Nephron (organoid): ENCODE measurements around the gene GRIP2.

ENCODE experiments used
- H3K27ac Mint-ChIP-seq, 3 experiments: 2 replicates each; pipeline ENCODE4 v1.8.0; 2020; ENCODE audit warnings: mixed read lengths in 3 of 3, mild to moderate bottlenecking in 2 of 3, moderate library complexity in 1 of 3
- H3K27me3 Mint-ChIP-seq: 2 replicates; pipeline ENCODE4 v1.8.0; 2021; ENCODE audit warnings: low read depth, mild to moderate bottlenecking, moderate library complexity, mixed read lengths
- H3K36me3 Mint-ChIP-seq: 2 replicates; pipeline ENCODE4 v1.8.0; 2020; ENCODE audit warnings: low read depth, mixed read lengths
- H3K4me1 Mint-ChIP-seq: 2 replicates; pipeline ENCODE4 v1.8.0; 2020; ENCODE audit warnings: mixed read lengths
- H3K4me3 Mint-ChIP-seq, 3 experiments: 2 replicates each; pipeline ENCODE4 v1.8.0; 2020; ENCODE audit warnings: mild to moderate bottlenecking in 3 of 3, mixed read lengths in 3 of 3, moderate library complexity in 2 of 3
- H3K9me3 Mint-ChIP-seq: 2 replicates; pipeline ENCODE4 v1.8.0; 2020; ENCODE audit warnings: mixed read lengths
- TF ChIP-seq, protein P1 (sequence below), 3 experiments: fragments of 200-600 bp; sonication (generic); IDR thresholded peaks; one replicate each; pipeline ENCODE4 v1.5.0; 2021; ENCODE audit warnings: antibody characterized with exemption in 3 of 3; ENCODE audit not compliant: unreplicated experiment in 3 of 3

GRIP2 gene

DNA sequence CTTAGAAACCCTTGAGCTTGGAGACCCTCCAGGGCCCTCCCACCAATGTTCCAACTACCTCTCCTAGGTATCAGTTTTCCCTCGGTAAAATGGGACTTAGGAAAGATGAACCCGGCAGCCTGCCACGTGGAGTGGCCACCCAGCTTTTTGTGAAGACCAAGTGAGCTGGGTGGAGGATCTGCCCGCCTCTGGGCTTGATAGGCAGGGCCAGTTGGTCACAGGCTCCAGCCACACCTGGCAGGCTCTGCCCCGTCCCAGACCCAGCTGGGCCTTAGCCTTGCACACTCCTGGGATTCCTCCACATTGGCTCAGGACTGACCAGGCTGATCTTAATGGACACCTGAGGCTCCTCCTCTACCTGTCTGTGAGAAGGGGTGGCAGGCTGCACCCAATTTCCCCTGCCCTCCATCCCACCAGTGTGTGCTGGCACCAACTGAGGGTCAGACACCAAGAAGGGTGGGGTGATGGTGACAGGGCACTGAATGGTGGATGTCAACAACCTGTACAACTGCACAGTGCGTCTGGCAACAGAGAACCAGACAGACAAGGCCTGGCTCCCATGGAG is 761 bp upstream of the GRIP2 start:
- Mint-ChIP-seq H3K4me3 (peak overlapping the region in 1 of 3 experiments; percentile 81), H3K36me3 (no peaks in the 10 kb centered on the region), H3K27me3 (no peaks in the 10 kb centered on the region), H3K27ac (no peak overlapping the region), H3K4me1 (peaks cover 17% of the 10 kb centered on the region), H3K9me3 (no peaks in the 10 kb centered on the region)
- TF ChIP-seq, protein P1, sequence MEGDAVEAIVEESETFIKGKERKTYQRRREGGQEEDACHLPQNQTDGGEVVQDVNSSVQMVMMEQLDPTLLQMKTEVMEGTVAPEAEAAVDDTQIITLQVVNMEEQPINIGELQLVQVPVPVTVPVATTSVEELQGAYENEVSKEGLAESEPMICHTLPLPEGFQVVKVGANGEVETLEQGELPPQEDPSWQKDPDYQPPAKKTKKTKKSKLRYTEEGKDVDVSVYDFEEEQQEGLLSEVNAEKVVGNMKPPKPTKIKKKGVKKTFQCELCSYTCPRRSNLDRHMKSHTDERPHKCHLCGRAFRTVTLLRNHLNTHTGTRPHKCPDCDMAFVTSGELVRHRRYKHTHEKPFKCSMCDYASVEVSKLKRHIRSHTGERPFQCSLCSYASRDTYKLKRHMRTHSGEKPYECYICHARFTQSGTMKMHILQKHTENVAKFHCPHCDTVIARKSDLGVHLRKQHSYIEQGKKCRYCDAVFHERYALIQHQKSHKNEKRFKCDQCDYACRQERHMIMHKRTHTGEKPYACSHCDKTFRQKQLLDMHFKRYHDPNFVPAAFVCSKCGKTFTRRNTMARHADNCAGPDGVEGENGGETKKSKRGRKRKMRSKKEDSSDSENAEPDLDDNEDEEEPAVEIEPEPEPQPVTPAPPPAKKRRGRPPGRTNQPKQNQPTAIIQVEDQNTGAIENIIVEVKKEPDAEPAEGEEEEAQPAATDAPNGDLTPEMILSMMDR (IDR thresholded peaks at IDR 0.05; ENCODE audit: unreplicated experiment in 3 of 3) = no peak

DNA sequence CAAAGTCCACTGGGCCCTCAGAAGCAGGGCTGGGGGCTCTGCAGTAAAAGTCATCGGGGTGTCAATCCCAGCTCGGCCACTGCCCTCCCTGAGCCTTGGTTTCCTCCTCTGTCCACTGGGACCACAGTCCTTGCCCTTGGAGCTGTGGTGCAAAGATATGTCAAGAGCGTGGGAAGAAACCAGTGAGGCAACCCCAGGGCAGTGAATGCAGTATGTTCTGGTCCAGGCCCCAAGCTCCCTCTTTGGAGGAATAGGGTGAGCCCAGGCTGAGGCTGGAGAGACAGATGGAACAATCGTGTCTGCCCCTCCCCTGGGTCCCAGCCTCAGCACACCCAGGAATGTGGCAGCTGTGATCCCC is 779 bp downstream of the GRIP2 start:
- peaks cover 26% of the 10 kb centered on the region for H3K4me1 Mint-ChIP-seq
- no peak overlapping the region for H3K27ac Mint-ChIP-seq
- H3K4me3 Mint-ChIP-seq = peak overlapping the region; percentile 21 to 81 (median 76)

DNA sequence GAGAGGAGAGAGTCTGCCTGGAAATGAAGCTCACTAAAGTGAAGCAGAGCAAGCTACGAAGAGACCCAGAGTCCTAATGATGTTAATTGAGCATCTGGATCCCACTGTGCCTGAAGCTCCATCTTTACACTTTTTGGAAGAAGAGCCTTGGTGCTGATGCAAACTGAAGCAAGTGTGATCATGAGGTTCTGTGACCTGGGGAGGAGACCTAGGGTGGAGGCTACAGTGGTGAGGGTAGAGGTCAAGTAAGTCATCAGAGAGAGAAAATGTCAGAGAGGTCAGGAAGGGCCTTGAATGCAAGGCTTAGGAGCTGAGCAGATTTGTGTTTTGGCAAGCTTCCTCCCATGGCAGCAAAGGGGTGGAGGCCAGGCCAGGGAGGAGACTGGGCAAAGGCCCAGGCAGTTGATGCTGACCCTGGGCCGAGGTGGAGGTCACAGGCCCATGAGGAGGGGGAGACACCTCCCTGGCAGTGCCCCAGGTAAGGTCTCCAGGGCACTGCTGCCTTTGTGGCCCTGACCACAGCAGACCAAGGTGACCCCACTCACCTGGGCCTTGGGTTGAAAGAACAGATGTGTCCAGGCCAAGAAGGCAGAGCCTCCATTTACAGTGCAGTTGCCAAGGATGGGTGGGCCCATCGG is 1.6 kb downstream of the GRIP2 start:
- no peak overlapping the region for H3K27ac Mint-ChIP-seq
- H3K36me3 Mint-ChIP-seq = no peaks in the 10 kb centered on the region
- TF ChIP-seq, protein P1 (IDR thresholded peaks at IDR 0.05; ENCODE audit: unreplicated experiment in 3 of 3) = no peak
- H3K4me1 Mint-ChIP-seq = peaks cover 28% of the 10 kb centered on the region
- peaks cover 6% of the 10 kb centered on the region for H3K27me3 Mint-ChIP-seq
- peak overlapping the region in 2 of 3 experiments; percentile 31 to 41 for H3K4me3 Mint-ChIP-seq
- no peaks in the 10 kb centered on the region for H3K9me3 Mint-ChIP-seq

More for the DNA sequence above, 779 bp downstream of the GRIP2 start:
- Mint-ChIP-seq H3K9me3 (no peaks in the 10 kb centered on the region), H3K36me3 (no peaks in the 10 kb centered on the region), H3K27me3 (peaks cover 6% of the 10 kb centered on the region)
- TF ChIP-seq, protein P1 (IDR thresholded peaks at IDR 0.05; ENCODE audit: unreplicated experiment in 3 of 3) = no peak

DNA sequence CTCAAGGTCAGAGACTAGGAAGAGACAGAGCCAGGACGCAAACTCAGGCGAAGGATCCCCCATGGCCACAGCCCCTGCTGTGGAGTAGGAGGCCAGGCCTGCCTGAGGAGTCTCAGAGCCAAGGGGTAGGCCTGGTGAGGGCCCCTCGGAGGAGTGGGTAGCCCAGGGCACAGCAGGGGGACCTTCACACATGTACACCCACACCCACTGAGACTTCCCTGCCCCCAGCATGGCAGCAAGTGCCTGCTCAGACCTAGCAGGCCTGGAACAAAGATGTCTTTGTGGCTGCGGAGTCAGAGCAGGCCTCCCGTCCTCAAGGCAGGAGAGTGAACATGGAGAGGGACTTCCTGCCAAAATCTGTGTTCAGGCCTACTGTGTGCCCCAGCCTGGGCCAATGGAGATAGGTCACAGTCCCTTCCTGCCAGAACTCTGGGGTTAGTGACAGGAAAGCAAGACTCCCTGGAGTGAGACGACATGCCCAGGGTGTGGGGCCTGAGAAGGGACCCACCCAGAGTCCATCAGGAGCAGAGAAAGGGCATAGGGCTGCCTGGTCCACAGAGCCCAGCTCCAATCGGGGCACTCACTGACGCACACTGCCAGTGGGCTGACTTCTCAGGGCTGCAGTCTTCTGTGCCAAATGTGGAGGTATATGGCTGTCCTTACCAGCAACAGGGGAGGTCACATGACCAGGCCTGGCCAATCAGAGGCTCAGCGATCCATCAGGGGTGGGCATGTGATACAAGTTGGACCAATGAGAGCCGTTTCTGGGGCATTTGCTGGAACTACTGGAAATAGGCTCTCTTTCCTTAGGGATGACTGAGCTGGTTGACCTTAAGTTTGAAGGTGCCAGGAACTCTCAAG is 2.3 kb downstream of the GRIP2 start:
- Mint-ChIP-seq H3K27me3 (peaks cover 6% of the 10 kb centered on the region), H3K36me3 (no peaks in the 10 kb centered on the region), H3K27ac (no peak overlapping the region), H3K9me3 (no peaks in the 10 kb centered on the region), H3K4me1 (peaks cover 35% of the 10 kb centered on the region), H3K4me3 (peak overlapping the region in 2 of 3 experiments; percentile 31 to 60)
- TF ChIP-seq, protein P1 (IDR thresholded peaks at IDR 0.05; ENCODE audit: unreplicated experiment in 3 of 3) = no peak

DNA sequence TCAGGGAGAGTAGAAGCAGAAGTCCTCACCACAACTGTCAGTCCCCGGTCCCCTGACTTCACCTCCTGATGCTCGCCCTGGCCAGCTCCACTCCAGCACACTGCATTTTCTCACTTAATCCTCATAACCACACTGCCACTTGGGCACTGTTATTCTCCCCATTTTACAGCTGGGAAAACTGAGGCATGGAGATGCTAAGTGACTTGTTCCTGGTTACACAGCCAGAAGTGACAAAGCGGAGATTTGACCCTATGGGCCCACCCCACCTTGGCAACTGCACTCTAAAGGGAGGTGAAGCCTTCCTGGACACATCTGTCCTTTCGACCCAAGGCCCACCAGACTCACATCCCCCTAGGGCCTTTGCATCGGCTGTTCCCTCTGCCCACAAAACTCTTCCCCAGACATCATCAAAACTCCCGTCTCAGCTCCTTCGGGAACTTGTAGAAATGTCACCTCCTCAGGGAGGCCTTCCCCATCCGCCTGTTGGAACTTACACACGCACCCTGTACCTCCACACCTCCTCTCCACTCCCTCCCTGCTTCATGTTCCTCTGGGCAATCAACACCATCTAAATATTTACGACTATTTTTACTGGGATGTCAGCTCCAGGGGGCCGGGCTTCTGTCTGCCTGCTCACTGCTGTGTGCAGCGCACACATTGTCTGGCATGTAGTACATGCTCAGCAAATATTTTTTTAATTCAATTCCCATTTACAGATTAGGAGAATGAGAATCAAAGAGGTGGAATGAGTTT is 3.1 kb downstream of the GRIP2 start:
- peaks cover 6% of the 10 kb centered on the region for H3K27me3 Mint-ChIP-seq
- TF ChIP-seq, protein P1 (IDR thresholded peaks at IDR 0.05; ENCODE audit: unreplicated experiment in 3 of 3) = no peak
- peak overlapping the region in 1 of 3 experiments; percentile 4 for H3K4me3 Mint-ChIP-seq

More for the DNA sequence above, 3.1 kb downstream of the GRIP2 start:
- Mint-ChIP-seq H3K36me3 (no peaks in the 10 kb centered on the region), H3K9me3 (no peaks in the 10 kb centered on the region), H3K4me1 (peaks cover 37% of the 10 kb centered on the region), H3K27ac (no peak overlapping the region)
